Psoas muscle (tissue), 8 donors: ENCODE data around the gene ITPR2. TPM values are rescaled to one million over a fixed set of nuclear protein-coding genes. Genes with fewer than 3 reads are reported as not detected.
"Not testable (repeated sequence)": the region's sequence is repeated elsewhere in the genome, so short reads cannot be mapped to it uniquely, and the experiment has no call there.

Experiments used
- ATAC-seq, 4 donors: fragments of 200-7000 bp; cut with Tn5 transposase; one replicate each; pipeline ENCODE4 v1.9.1; 2020; ENCODE audit warnings: moderate library complexity in 3 of 4, mild to moderate bottlenecking in 2 of 4
- DNase-seq, 2 donors: peaks; one replicate each; pipeline ENCODE4 v3.0.0-alpha.2; 2020
- H3K27ac ChIP-seq: fragments of 200-600 bp; one replicate; pipeline ENCODE4 v1.8.0; 2022
- H3K27me3 ChIP-seq, 3 donors: fragments of 200-600 bp in 1 of 3; one replicate each; pipeline versions ENCODE4 v1.6.1 to v1.8.0; 2013 to 2022; ENCODE audit warnings: low read length in 2 of 3, mild to moderate bottlenecking in 2 of 3, moderate library complexity in 1 of 3; ENCODE audit not compliant: insufficient read depth in 3 of 3
- H3K36me3 ChIP-seq, 2 donors: fragments of 200-600 bp in 1 of 2; one replicate each; pipeline versions ENCODE4 v1.6.1 to v1.8.0; 2013 to 2022; ENCODE audit warnings: low read depth in 1 of 2, mild to moderate bottlenecking in 1 of 2, moderate library complexity in 1 of 2; ENCODE audit not compliant: insufficient read depth in 1 of 2
- H3K4me1 ChIP-seq: fragments of 200-600 bp; one replicate; pipeline ENCODE4 v1.8.0; 2022
- H3K4me3 ChIP-seq: fragments of 200-600 bp; one replicate; pipeline ENCODE4 v1.8.0; 2022; ENCODE audit warnings: mild to moderate bottlenecking
- H3K9me3 ChIP-seq: fragments of 200-600 bp; one replicate; pipeline ENCODE4 v1.8.0; 2022
- WGBS, 3 donors: extraction: QIAGEN DNeasy Blood & Tissue Kit; methylation state at CpG; one replicate each; pipeline versions ENCODE4 v1.1.6 to v1.1.7; 2013; 5-methylcytosine and 5-hydroxymethylcytosine counted together
- intact Hi-C, 2 donors: fragments of 100-400 bp; cut with DNase I; formaldehyde crosslinking; loops; one replicate each; pipeline versions ENCODE4 v1.11.0 to v1.14.2; 2022
- polyA plus RNA-seq, 3 donors: library from polyadenylated mRNA; stranded (reverse); fragments of 200-250 nt; gene quantifications; one replicate each; pipeline ENCODE4 v1.2.3, GENCODE V29; 2013
- total RNA-seq, 4 donors: library from RNA; stranded (reverse); fragmentation: NEBNext Ultra II Directional in 2 of 4; extraction: Animal tissue kit (Norgen Biotek cat#: 25700) in 2 of 4; gene quantifications; one replicate each; pipeline versions ENCODE4 v1.2.1 to v1.2.4, GENCODE V29; 2021 to 2023
- TF ChIP-seq, protein P1 (sequence below): fragments of 200-600 bp; IDR thresholded peaks from one replicate; pipeline ENCODE4 v1.8.0; 2022; ENCODE audit warnings: antibody characterized with exemption
- donor health status: healthy with polysubstance abuse.
- donor health status: DM: no; HTN: no; CAD: no; lungs with moderate emphysema.
- donor health status: Bipolar disorder and iron deficiency.
- donor health status: healthy.
- donor health status: DM: yes; HTN: yes; CAD: no.
- donor health status: DM: no; HTN: no; CAD: no.
- donor health status: DM: no; HTN: no; CAD: no.
- donor health status: DM: yes; HTN: yes; CAD: no.

The ITPR2 gene
- total and polyA plus RNA-seq, 7 donors, result 0.86 to 10.3 (median 6.1) TPM

DNA sequence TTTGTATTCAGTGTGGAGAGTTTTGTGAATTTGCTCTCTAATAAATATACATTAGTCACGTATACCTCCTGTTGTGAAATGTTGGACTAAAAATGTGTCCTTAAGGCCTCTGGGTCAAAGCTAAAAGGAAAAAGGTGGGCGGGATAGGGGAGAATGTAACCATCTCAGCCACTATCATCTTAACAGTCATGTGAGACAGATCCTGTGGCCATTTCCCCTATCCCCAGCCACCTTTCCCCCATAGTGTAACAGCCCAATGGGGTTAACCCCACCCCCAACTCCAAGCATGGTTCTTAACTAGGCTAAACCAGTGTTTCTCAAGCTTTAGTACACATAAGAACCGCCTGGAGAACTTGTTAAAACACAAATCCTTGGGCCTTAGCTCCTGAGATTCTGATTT, 6.5 kb upstream of the ITPR2 start:
- intact Hi-C loops, result no loop called here
- TF ChIP-seq, protein P1, sequence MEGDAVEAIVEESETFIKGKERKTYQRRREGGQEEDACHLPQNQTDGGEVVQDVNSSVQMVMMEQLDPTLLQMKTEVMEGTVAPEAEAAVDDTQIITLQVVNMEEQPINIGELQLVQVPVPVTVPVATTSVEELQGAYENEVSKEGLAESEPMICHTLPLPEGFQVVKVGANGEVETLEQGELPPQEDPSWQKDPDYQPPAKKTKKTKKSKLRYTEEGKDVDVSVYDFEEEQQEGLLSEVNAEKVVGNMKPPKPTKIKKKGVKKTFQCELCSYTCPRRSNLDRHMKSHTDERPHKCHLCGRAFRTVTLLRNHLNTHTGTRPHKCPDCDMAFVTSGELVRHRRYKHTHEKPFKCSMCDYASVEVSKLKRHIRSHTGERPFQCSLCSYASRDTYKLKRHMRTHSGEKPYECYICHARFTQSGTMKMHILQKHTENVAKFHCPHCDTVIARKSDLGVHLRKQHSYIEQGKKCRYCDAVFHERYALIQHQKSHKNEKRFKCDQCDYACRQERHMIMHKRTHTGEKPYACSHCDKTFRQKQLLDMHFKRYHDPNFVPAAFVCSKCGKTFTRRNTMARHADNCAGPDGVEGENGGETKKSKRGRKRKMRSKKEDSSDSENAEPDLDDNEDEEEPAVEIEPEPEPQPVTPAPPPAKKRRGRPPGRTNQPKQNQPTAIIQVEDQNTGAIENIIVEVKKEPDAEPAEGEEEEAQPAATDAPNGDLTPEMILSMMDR, result no peak
- H3K4me1 ChIP-seq, result no peaks in the 10 kb centered on the region

DNA sequence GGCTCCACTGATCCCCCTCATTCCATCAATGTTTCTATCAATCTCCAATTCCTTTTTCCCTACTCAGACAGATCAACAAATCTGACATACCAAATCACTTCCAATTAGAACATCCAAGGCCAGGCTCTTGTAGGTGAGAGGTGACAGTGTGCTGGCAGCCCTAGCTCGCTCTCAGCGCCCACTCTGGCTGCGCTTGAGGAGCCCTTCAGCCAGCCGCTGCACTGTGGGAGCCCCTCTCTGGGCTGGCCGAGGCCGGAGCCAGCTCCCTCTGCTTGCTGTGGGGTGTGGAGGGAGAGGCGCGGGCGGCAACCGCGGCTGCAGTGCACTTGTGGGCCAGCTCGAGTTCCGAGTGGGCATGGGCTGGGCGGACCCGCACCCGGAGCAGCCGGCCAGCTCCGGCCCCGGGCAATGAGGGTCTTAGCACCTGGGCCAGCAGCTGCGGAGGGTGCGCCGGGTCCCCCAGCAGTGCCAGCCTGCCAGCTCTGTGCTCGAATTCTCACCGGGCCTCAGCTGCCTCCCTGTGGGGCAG, 6.0 kb upstream of the ITPR2 start:
- intact Hi-C loops, result no loop called here
- no peaks in the 10 kb centered on the region for H3K27me3 ChIP-seq
- H3K36me3 ChIP-seq, result no peaks in the 10 kb centered on the region
- no peak for ATAC-seq
- no peak overlapping the region for H3K27ac ChIP-seq
- WGBS, 3 donors, result 97 to 99% (median 97%) methylated on average over 24 of the region's 24 CpGs
- H3K4me1 ChIP-seq, result no peaks in the 10 kb centered on the region
- H3K4me3 ChIP-seq, result no peak overlapping the region
- no peaks in the 10 kb centered on the region for H3K9me3 ChIP-seq
- TF ChIP-seq, protein P1, result no peak
- no peak for DNase-seq

More for the DNA sequence above, 6.5 kb upstream of the ITPR2 start:
- H3K9me3 ChIP-seq, result no peaks in the 10 kb centered on the region
- H3K27ac ChIP-seq, result no peak overlapping the region
- no peak for ATAC-seq
- H3K36me3 ChIP-seq, result no peaks in the 10 kb centered on the region
- no peak for DNase-seq
- WGBS, 3 donors, result 98 to 99% (median 98%) methylated on average over 3 of the region's 3 CpGs
- H3K4me3 ChIP-seq, result no peak overlapping the region
- no peaks in the 10 kb centered on the region for H3K27me3 ChIP-seq

- intact Hi-C loops, result no loop called here
- TF ChIP-seq, protein P1, result no peak
- 95 to 97% (median 95%) methylated on average over 2 of the region's 2 CpGs for WGBS, 3 donors
- ATAC-seq (no peak), DNase-seq (no peak)
- Histone ChIP-seq H3K27me3 (no peaks in the 10 kb centered on the region), H3K4me3 (no peak overlapping the region), H3K36me3 (no peaks in the 10 kb centered on the region), H3K4me1 (peaks cover 2% of the 10 kb centered on the region), H3K9me3 (no peaks in the 10 kb centered on the region), H3K27ac (no peak overlapping the region)
These were observed 3.2 kb upstream of the ITPR2 start for GRCh38 chr12:26836201-26836600.

GRCh38 chr12:26834503-26835060, 1.6 kb upstream of the ITPR2 start:
- H3K27ac ChIP-seq, intact Hi-C loops, H3K4me3 ChIP-seq, DNase-seq, H3K27me3 ChIP-seq, H3K36me3 ChIP-seq, H3K9me3 ChIP-seq, ATAC-seq: not testable (repeated sequence)
- 90 to 97% (median 91%) methylated on average over 7 of the region's 7 CpGs for WGBS, 3 donors
- peaks cover 11% of the 10 kb centered on the region for H3K4me1 ChIP-seq

DNA sequence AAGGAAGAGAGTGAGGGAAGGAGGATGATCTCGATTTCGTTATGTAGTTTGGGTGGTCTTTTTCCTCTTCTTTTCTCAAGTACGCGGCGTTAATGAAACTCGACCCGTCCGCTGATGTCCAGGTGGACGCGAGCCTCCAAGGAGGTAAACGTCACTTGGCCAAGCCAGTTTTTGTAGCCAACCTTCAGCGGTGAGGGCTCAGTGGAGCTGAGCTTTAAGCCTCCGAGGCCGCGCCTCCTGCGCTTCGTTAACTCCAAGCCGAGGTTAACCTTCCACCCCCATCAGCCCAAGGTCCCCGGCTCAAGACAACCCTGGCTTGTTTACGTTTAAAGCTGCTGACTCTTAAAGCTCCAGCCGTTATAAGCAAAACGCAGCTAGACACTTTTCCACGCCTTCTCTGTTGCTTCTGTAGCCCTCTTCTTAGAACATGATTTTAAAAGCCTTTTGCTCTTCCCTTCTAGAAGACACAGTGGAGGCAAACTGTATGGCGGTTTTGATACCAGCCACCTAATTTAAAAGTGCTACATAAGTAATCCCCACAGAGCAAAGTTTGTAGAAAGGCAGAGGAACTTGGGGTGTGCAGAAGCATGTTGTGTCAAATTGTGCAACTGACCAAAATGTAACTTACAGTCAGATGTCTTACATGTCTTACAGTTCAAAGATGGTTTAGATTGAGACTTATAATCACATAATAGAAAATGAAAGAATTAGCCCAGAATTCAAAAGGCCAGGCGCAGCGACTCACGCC, 923 bp upstream of the ITPR2 start:
- TF ChIP-seq, protein P1, result no peak
- Histone ChIP-seq H3K9me3 (no peaks in the 10 kb centered on the region), H3K27me3 (no peaks in the 10 kb centered on the region), H3K4me1 (peaks cover 11% of the 10 kb centered on the region), H3K27ac (peak overlapping the region; percentile 91), H3K36me3 (no peaks in the 10 kb centered on the region), H3K4me3 (peak overlapping the region; percentile 86)
- intact Hi-C loops, result no loop called here
- ATAC-seq (peak in 1 of 4 donors; percentile 24), DNase-seq (peak in 1 of 2 donors; percentile 31)
- 21 to 23% (median 22%) methylated on average over 27 of the region's 27 CpGs for WGBS, 3 donors
